ENCODE results near the gene ZWILCH.

Gene ZWILCH

DNA sequence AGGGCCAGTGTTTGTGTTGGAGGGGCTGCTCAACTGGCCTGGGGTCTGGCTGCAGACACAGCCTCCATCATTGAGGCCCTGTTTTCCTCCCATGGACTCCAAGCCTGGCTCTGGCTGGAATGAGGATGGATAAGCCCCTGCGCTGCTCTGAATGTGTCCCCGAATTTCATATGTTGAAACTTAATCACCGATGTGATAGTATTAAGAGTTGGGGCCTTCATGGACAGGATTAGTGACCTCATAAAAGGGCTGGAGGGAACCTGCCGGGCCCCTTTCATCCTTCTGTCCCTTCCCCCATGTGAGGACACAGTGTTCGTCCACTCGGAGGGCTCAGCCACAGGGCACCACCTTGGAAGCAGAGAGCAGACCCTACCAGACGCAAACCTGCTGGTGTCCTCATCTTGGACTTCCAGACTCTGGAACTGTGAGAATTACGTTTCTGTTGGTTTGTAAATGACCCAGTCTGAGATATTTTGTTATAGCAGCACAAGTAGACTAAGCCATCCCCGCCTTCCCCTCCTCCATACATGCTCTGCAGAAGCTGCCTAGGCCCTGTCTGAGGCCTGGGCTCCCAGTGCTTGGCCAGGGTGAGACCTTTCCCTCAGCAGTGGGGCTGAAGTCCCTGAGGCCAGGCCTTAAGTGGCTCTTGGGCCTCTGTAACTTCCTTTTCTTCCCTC, 64.5 kb downstream of the ZWILCH start:
- no peak overlapping the region for H3K27ac ChIP-seq
- no peak for TF ChIP-seq CTCF (conservative IDR thresholded peaks at IDR 0.05)

DNA sequence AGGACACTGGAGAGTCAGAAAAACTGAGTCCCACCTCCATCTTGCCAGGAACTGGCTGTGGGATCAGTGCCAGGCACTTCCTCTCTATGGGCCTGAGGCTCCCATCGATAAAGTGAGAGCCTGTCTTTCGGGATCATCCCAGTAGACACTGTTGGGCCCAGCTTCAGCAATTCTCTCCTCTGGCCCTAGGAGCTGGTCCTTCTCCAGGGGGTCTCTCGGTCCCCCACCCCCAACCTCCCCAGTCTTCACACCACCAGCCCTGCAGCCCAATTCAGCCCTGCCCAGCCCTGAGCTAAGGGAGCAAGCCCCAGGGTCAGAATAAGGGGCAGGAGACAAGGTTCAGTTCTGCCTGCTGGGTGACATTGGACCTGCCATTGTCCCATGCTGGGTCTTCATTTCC, 65.2 kb downstream of the ZWILCH start:
- TF ChIP-seq CTCF (conservative IDR thresholded peaks at IDR 0.05): no peak
- no peak overlapping the region for H3K27ac ChIP-seq

- no peak overlapping the region for H3K27ac ChIP-seq
- TF ChIP-seq CTCF (conservative IDR thresholded peaks at IDR 0.05): no peak
Measured at GRCh38 chr15:66570842-66571478, 65.8 kb downstream of the ZWILCH start.

DNA sequence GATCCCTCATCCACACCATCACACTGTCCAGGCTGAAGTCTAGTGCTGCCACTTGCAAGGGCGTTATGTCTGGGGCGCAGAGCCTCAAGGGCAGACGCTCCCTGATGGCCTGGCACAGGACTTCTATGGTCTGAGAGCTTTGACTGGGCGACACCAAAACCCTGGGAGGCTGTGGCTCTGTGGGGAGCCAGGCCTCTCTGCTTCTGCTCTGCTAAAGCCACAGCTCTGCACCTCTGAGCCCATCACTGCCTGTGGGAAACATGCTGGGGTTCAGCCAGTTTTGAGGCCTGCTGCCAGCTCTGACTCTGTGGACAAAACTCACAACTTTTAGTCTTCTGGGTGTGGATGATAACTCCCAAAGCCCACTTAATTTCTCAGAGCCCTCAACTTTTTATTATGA, 67.0 kb downstream of the ZWILCH start:
- TF ChIP-seq CTCF (conservative IDR thresholded peaks at IDR 0.05): no peak

DNA sequence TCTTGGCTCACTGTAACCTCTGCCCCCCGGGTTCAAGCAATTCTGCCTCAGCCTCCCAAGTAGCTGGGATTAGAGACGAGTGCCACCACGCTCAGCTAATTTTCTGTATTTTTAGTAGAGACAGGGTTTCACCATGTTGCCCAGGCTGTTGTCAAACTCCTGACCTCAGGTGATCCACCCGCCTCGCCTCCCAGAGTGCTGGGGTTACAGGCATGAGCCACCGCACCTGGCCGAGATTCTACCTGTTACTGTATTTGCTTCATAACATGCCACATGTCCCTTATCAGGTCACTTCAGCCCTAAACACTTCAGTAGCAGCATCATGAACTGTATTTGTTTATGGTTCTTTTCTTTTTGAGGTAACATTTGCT, 68.2 kb downstream of the ZWILCH start:
- no peak overlapping the region for H3K27ac ChIP-seq
- no peak for TF ChIP-seq CTCF (conservative IDR thresholded peaks at IDR 0.05)

More for the DNA sequence above, 67.0 kb downstream of the ZWILCH start:
- H3K27ac ChIP-seq: no peak overlapping the region

GRCh38 chr15:66573719-66574595, 68.8 kb downstream of the ZWILCH start:
- no peak for TF ChIP-seq CTCF (conservative IDR thresholded peaks at IDR 0.05)
- H3K27ac ChIP-seq: no peak overlapping the region

DNA sequence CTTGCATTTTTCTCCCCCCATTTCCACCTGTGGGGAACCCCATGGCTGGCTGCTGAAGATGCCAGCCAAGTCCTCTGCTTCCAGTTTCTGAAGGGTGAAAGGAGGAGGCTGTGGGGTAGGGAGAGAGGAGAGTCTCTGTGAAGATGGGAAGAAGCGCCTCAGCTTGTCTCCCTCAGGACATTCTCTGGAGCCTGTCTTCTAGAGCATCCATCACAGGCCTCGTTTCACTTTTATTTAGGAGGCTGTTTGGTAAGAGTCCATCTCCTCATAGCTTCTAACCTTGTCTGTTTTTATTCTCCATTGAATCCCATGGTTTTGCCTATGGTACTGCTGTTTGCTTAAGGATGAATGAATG, 69.4 kb downstream of the ZWILCH start:
- no peak for TF ChIP-seq CTCF (conservative IDR thresholded peaks at IDR 0.05)
- H3K27ac ChIP-seq: no peak overlapping the region
